OCI-LY3 (cell line): ENCODE measurements around the gene DUS2.
A peak's percentile ranks its signal among the peaks of the same experiment; 100 is the strongest.

Experiments used
- H2AFZ ChIP-seq: fragments of 200-600, 300-600 bp; shearing (Covaris generic); 2 replicates; pipeline ENCODE4 v1.6.0; 2014; ENCODE audit warnings: antibody characterized with exemption, low read depth, low read length
- H3K27ac ChIP-seq: fragments of 200-600, 300-600 bp; sonication (generic); 2 replicates; pipeline ENCODE4 v1.5.1; 2014; ENCODE audit warnings: mild to moderate bottlenecking, low read length, moderate library complexity, mixed read lengths
- H3K27me3 ChIP-seq: fragments of 200-600, 300-600 bp; sonication (generic); 2 replicates; pipeline ENCODE4 v1.6.1; 2014; ENCODE audit warnings: low read depth, low read length, mixed read lengths
- H3K36me3 ChIP-seq: fragments of 200-600, 300-600 bp; sonication (generic); replicated peaks from 2 replicates; pipeline ENCODE3; 2014; ENCODE audit warnings: low read depth, low read length, mixed read lengths
- H3K4me1 ChIP-seq: fragments of 300-600, 200-600 bp; sonication (generic); 2 replicates; pipeline ENCODE4 v1.6.1; 2014; ENCODE audit warnings: low read length, mixed read lengths
- H3K4me2 ChIP-seq: fragments of 200-600, 300-600 bp; sonication (generic); 2 replicates; pipeline ENCODE4 v1.6.1; 2014; ENCODE audit warnings: low read length, mixed read lengths
- H3K4me3 ChIP-seq: fragments of 300-600, 200-600 bp; sonication (generic); 2 replicates; pipeline ENCODE4 v1.5.1; 2014; ENCODE audit warnings: antibody characterized with exemption, mild to moderate bottlenecking, low read length, moderate library complexity
- H3K79me2 ChIP-seq: fragments of 300-600, 200-600 bp; shearing (Covaris generic); 2 replicates; pipeline ENCODE4 v1.6.1; 2014; ENCODE audit warnings: mild to moderate bottlenecking, low read length, mixed read lengths
- H3K9ac ChIP-seq: fragments of 300-600, 200-600 bp; shearing (Covaris generic); 2 replicates; pipeline ENCODE4 v1.6.0; 2014; ENCODE audit warnings: mild to moderate bottlenecking, low read length, moderate library complexity
- H3K9me3 ChIP-seq: fragments of 200-600, 300-600 bp; shearing (Covaris generic); 2 replicates; pipeline ENCODE4 v1.6.1; 2014; ENCODE audit warnings: low read length, mixed read lengths; ENCODE audit not compliant: insufficient read depth
- H4K20me1 ChIP-seq: fragments of 200-600, 300-600 bp; sonication (generic); 2 replicates; pipeline ENCODE4 v1.6.1; 2016; ENCODE audit warnings: low read length, mixed read lengths; ENCODE audit not compliant: insufficient read depth
- CTCF ChIP-seq: fragments of 200-600, 300-600 bp; sonication (generic); IDR thresholded peaks from 2 replicates; pipeline ENCODE4 v1.5.1; 2014; ENCODE audit warnings: antibody characterized with exemption, low read length, low read depth
- EZH2phosphoT487 ChIP-seq: fragments of 200-600 bp; shearing (Covaris generic); IDR thresholded peaks from 2 replicates; pipeline ENCODE4 v1.6.1; 2018; ENCODE audit warnings: antibody characterized with exemption, mixed run types, low read depth

Gene DUS2

GRCh38 chr16:68088130-68088972 lies 65.3 kb downstream of the DUS2 start:
- Histone ChIP-seq H4K20me1 (peaks cover 27% of the 10 kb centered on the region), H3K4me3 (peak overlapping the region; percentile 85; the same call in 1 of the 2 replicates), H3K9ac (no peak overlapping the region), H3K4me1 (peaks cover 59% of the 10 kb centered on the region), H2AFZ (no peak overlapping the region), H3K27ac (no peak overlapping the region), H3K9me3 (no peaks in the 10 kb centered on the region), H3K36me3 (no peaks in the 10 kb centered on the region), H3K4me2 (peak overlapping the region; percentile 81), H3K27me3 (no peaks in the 10 kb centered on the region), H3K79me2 (peaks cover 79% of the 10 kb centered on the region)
- TF ChIP-seq EZH2phosphoT487 (no peak), CTCF (no peak)

GRCh38 chr16:68089067-68089466 lies 66.0 kb downstream of the DUS2 start:
- Histone ChIP-seq H3K36me3 (no peaks in the 10 kb centered on the region), H3K79me2 (peaks cover 86% of the 10 kb centered on the region), H3K4me3 (peak overlapping the region; percentile 21; the same call in 1 of the 2 replicates), H3K4me1 (peaks cover 57% of the 10 kb centered on the region), H3K27me3 (no peaks in the 10 kb centered on the region), H3K4me2 (peak overlapping the region; percentile 81), H3K9ac (peak overlapping the region; percentile 46; the same call in 1 of the 2 replicates), H3K9me3 (no peaks in the 10 kb centered on the region), H3K27ac (no peak overlapping the region), H4K20me1 (peaks cover 35% of the 10 kb centered on the region), H2AFZ (no peak overlapping the region)
- no peak for TF ChIP-seq CTCF
- no peak for TF ChIP-seq EZH2phosphoT487

DNA sequence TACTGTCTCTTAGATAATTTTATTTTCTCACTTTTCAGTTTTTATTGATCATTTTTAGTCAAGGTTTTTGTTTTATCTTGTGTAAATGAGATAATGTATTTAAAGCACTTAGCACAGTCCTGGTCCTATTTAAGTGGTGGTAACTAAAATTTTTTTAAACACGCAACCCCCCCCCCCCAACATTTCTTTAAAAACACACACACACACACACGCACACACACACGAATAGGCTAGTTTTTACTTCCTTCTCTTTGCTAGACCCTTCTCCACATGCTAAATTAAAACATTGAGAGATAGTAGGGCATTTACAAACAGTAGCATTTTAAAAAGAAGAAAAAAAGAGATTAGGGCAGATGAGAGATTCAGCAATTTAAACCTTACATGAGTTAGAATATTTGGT lies 67.0 kb downstream of the DUS2 start:
- H3K4me2 ChIP-seq, result peak overlapping the region; percentile 81
- H3K4me1 ChIP-seq, result peaks cover 54% of the 10 kb centered on the region
- peak overlapping the region; percentile 62 for H3K4me3 ChIP-seq
- peak overlapping the region; percentile 41; the same call in 1 of the 2 replicates for H3K27ac ChIP-seq
- TF ChIP-seq EZH2phosphoT487, result no peak
- H3K27me3 ChIP-seq, result no peaks in the 10 kb centered on the region
- H3K36me3 ChIP-seq, result no peaks in the 10 kb centered on the region
- H3K9ac ChIP-seq, result peak overlapping the region; percentile 46
- H2AFZ ChIP-seq, result no peak overlapping the region
- H3K9me3 ChIP-seq, result no peaks in the 10 kb centered on the region
- peaks cover 97% of the 10 kb centered on the region for H3K79me2 ChIP-seq
- H4K20me1 ChIP-seq, result peaks cover 45% of the 10 kb centered on the region

- Histone ChIP-seq H3K4me2 (peak overlapping the region; percentile 81), H3K4me1 (peaks cover 54% of the 10 kb centered on the region), H4K20me1 (peaks cover 49% of the 10 kb centered on the region), H3K9ac (peak overlapping the region; percentile 46), H3K36me3 (no peaks in the 10 kb centered on the region), H3K27me3 (no peaks in the 10 kb centered on the region), H3K79me2 (peaks cover 99% of the 10 kb centered on the region), H3K27ac (peak overlapping the region; percentile 41; the same call in 1 of the 2 replicates), H3K4me3 (peak overlapping the region; percentile 62), H2AFZ (no peak overlapping the region), H3K9me3 (no peaks in the 10 kb centered on the region)
- TF ChIP-seq CTCF, result no peak
- TF ChIP-seq EZH2phosphoT487, result no peak
These were observed 67.4 kb downstream of the DUS2 start for GRCh38 chr16:68090533-68090932.
